ENCODE data around the gene PITRM1.

DNA sequence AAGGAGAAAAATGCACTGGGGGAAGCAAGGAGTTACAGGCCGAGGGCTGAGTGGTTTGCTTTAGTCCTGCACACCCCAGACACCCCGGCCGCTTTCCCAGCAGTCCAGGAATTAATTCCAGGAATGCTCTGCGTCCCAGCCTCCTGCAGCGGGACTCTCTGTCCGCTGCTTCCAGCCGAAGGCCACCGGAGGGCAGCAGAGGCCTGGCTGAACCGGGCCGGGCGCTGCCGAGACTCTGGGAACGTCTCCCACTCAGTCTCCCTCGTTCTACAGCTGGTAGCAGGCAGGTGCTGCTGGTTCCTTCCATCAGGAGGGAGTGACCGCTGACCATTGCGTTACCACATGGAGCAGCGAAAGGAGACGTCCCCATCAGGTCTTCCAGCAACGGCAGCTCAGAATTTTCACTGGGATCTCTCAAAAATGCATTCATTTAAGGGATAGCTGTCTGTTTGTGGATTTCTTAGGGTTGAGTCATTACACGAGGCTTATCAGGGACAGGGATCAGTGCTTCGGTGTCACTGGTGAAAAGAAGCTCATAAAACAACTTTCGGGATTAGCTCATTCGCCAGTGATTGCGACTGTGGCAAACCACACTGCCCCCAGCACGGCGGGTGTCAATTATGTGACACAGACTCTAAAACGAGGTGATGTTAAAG lies 24.9 kb upstream of the PITRM1 start:
- no peak for TF ChIP-seq EP300 (IDR thresholded peaks at IDR 0.05; ENCODE audit: borderline replicate concordance)
- TF ChIP-seq CREB1 (IDR thresholded peaks at IDR 0.05; ENCODE audit: low read depth) = no peak
- TF ChIP-seq EGR1 (IDR thresholded peaks at IDR 0.05) = no peak
- TF ChIP-seq TAF1 (IDR thresholded peaks at IDR 0.05; ENCODE audit: low read depth) = 0 out of 2 replicates have a peak, but pooled peaks have one; percentile 24
- TF ChIP-seq, protein P1, sequence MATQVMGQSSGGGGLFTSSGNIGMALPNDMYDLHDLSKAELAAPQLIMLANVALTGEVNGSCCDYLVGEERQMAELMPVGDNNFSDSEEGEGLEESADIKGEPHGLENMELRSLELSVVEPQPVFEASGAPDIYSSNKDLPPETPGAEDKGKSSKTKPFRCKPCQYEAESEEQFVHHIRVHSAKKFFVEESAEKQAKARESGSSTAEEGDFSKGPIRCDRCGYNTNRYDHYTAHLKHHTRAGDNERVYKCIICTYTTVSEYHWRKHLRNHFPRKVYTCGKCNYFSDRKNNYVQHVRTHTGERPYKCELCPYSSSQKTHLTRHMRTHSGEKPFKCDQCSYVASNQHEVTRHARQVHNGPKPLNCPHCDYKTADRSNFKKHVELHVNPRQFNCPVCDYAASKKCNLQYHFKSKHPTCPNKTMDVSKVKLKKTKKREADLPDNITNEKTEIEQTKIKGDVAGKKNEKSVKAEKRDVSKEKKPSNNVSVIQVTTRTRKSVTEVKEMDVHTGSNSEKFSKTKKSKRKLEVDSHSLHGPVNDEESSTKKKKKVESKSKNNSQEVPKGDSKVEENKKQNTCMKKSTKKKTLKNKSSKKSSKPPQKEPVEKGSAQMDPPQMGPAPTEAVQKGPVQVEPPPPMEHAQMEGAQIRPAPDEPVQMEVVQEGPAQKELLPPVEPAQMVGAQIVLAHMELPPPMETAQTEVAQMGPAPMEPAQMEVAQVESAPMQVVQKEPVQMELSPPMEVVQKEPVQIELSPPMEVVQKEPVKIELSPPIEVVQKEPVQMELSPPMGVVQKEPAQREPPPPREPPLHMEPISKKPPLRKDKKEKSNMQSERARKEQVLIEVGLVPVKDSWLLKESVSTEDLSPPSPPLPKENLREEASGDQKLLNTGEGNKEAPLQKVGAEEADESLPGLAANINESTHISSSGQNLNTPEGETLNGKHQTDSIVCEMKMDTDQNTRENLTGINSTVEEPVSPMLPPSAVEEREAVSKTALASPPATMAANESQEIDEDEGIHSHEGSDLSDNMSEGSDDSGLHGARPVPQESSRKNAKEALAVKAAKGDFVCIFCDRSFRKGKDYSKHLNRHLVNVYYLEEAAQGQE (IDR thresholded peaks at IDR 0.05; ENCODE audit: low read depth) = no peak
- no peak for TF ChIP-seq CEBPB (IDR thresholded peaks at IDR 0.05)
- TF ChIP-seq TCF12 (IDR thresholded peaks at IDR 0.05; ENCODE audit: low read depth) = no peak
- TF ChIP-seq, protein P2, sequence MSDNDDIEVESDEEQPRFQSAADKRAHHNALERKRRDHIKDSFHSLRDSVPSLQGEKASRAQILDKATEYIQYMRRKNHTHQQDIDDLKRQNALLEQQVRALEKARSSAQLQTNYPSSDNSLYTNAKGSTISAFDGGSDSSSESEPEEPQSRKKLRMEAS (IDR thresholded peaks at IDR 0.05) = peak; percentile 57; the same call in 1 of the 2 replicates
- no peak for TF ChIP-seq FOXM1 (IDR thresholded peaks at IDR 0.05; ENCODE audit: borderline replicate concordance, low read depth)

Data from Ishikawa (cell line).